Measurements from ENCODE around the gene SLC38A8. TPM values are rescaled to one million over a fixed set of nuclear protein-coding genes. Genes with fewer than 3 reads are reported as not detected.

The SLC38A8 gene
- polyA plus RNA-seq, 2 of the 4 experiments (the other 2 are of a cell fraction), result not detected

DNA sequence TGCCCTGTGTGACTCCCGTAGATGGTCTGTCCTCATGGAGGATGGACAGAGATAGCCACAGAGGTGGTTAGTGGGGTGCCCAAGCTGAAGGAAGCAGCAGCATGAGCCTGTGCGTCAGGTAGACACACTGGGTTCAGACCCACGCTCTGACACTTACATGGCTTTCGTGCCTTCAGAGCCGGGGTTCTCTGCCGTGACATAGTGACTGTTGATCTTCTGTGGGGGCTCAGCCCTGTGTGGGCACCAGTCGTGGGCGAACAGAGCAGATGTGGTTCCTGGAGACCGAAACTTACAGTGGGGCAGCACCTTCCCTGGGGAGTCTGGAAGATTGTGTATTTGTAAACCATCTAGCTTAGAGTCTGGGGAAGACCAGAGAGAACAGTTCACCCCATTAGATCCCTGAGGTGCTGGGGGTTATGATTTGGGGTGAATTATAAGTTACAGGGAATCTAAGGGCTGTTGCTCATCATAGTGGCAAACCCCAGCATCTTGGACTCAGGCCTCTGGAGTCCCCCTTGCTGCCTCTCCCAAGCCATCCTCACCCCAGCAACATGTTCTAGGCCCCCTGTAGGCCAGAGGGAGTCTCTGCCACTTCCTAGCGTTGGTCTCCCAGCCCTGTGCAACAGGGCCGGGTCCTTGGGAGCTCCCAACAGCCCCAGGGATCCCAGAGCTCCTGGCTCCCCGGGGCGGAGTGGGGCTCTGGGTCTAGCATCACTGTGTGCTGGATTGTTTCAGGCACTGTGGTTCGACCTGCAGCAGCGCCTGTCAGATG lies 45.9 kb downstream of the SLC38A8 start:
- peaks cover 19% of the 10 kb centered on the region for H3K4me1 ChIP-seq
- no peak overlapping the region for H3K27ac ChIP-seq
- ChIA-PET POLR2A (no interaction called here), CTCF (interaction anchor here (0.9 to 2.6 kb wide), 8 partner anchors 10 to 488 kb away, joined by 3 to 9 read pairs (median 4); partner anchors contain the start of gene OSGIN1)
- H3K9me3 ChIP-seq, result no peaks in the 10 kb centered on the region
- TF ChIP-seq NPAS2 (CRISPR knock-in tag; IDR thresholded peaks at IDR 0.05; ENCODE audit: borderline replicate concordance), result no peak
- no peak for FAIRE-seq
- 77% methylated on average over 11 of the region's 15 CpGs for WGBS (ENCODE audit: missing lambda C conversion rate)
- ATAC-seq, result peak; percentile 51 to 83; a peak in 3 of 6 replicates
- H3K4me3 ChIP-seq, result no peak overlapping the region
- peak in 1 of 2 experiments; percentile 23 for DNase-seq (ENCODE audit: low read depth in 1 of 2, low spot score in 1 of 2)
- H3K4me2 ChIP-seq, result no peak overlapping the region

GRCh38 chr16:83995754-83996153 lies 46.8 kb downstream of the SLC38A8 start:
- H3K4me2 ChIP-seq, result no peak overlapping the region
- H3K4me3 ChIP-seq, result no peak overlapping the region
- ChIA-PET POLR2A (no interaction called here), CTCF (interaction anchor here (0.9 to 2.6 kb wide), 9 partner anchors 9 to 489 kb away, joined by 3 to 9 read pairs (median 5); partner anchors contain the start of gene OSGIN1)
- no peaks in the 10 kb centered on the region for H3K9me3 ChIP-seq
- H3K4me1 ChIP-seq, result peaks cover 19% of the 10 kb centered on the region
- no peak for FAIRE-seq
- ATAC-seq, result peak in 1 of 2 experiments; percentile 37; a peak in 3 of 6 replicates
- 90% methylated on average over 15 of the region's 21 CpGs for WGBS (ENCODE audit: missing lambda C conversion rate)
- no peak overlapping the region for H3K27ac ChIP-seq
- DNase-seq (ENCODE audit: low read depth in 1 of 2, low spot score in 1 of 2), result no peak
- TF ChIP-seq RARB (CRISPR knock-in tag; IDR thresholded peaks at IDR 0.05), result no peak
- TF ChIP-seq, protein P1, sequence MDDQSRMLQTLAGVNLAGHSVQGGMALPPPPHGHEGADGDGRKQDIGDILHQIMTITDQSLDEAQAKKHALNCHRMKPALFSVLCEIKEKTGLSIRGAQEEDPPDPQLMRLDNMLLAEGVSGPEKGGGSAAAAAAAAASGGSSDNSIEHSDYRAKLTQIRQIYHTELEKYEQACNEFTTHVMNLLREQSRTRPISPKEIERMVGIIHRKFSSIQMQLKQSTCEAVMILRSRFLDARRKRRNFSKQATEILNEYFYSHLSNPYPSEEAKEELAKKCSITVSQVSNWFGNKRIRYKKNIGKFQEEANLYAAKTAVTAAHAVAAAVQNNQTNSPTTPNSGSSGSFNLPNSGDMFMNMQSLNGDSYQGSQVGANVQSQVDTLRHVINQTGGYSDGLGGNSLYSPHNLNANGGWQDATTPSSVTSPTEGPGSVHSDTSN (IDR thresholded peaks at IDR 0.05), result no peak
- no peak for TF ChIP-seq POLR2A (IDR thresholded peaks at IDR 0.05; ENCODE audit: low read length)
- TF ChIP-seq ESRRA (IDR thresholded peaks at IDR 0.05; ENCODE audit: borderline replicate concordance, low read length), result no peak
- TF ChIP-seq, protein P2, sequence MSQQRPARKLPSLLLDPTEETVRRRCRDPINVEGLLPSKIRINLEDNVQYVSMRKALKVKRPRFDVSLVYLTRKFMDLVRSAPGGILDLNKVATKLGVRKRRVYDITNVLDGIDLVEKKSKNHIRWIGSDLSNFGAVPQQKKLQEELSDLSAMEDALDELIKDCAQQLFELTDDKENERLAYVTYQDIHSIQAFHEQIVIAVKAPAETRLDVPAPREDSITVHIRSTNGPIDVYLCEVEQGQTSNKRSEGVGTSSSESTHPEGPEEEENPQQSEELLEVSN (IDR thresholded peaks at IDR 0.05; ENCODE audit: borderline replicate concordance, low read depth), result no peak
- no peak for TF ChIP-seq FOXS1 (CRISPR knock-in tag; IDR thresholded peaks at IDR 0.05)
- TF ChIP-seq, protein P3, sequence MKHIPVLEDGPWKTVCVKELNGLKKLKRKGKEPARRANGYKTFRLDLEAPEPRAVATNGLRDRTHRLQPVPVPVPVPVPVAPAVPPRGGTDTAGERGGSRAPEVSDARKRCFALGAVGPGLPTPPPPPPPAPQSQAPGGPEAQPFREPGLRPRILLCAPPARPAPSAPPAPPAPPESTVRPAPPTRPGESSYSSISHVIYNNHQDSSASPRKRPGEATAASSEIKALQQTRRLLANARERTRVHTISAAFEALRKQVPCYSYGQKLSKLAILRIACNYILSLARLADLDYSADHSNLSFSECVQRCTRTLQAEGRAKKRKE (CRISPR knock-in tag; IDR thresholded peaks at IDR 0.05; ENCODE audit: low read depth), result no peak
- TF ChIP-seq, protein P4, sequence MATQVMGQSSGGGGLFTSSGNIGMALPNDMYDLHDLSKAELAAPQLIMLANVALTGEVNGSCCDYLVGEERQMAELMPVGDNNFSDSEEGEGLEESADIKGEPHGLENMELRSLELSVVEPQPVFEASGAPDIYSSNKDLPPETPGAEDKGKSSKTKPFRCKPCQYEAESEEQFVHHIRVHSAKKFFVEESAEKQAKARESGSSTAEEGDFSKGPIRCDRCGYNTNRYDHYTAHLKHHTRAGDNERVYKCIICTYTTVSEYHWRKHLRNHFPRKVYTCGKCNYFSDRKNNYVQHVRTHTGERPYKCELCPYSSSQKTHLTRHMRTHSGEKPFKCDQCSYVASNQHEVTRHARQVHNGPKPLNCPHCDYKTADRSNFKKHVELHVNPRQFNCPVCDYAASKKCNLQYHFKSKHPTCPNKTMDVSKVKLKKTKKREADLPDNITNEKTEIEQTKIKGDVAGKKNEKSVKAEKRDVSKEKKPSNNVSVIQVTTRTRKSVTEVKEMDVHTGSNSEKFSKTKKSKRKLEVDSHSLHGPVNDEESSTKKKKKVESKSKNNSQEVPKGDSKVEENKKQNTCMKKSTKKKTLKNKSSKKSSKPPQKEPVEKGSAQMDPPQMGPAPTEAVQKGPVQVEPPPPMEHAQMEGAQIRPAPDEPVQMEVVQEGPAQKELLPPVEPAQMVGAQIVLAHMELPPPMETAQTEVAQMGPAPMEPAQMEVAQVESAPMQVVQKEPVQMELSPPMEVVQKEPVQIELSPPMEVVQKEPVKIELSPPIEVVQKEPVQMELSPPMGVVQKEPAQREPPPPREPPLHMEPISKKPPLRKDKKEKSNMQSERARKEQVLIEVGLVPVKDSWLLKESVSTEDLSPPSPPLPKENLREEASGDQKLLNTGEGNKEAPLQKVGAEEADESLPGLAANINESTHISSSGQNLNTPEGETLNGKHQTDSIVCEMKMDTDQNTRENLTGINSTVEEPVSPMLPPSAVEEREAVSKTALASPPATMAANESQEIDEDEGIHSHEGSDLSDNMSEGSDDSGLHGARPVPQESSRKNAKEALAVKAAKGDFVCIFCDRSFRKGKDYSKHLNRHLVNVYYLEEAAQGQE (IDR thresholded peaks at IDR 0.05), result no peak
- TF ChIP-seq EP300 (IDR thresholded peaks at IDR 0.05), result no peak
- no peak for TF ChIP-seq HEYL (CRISPR knock-in tag; IDR thresholded peaks at IDR 0.05)
- TF ChIP-seq TFCP2L1 (CRISPR knock-in tag; IDR thresholded peaks at IDR 0.05), result no peak
- TF ChIP-seq, protein P5, sequence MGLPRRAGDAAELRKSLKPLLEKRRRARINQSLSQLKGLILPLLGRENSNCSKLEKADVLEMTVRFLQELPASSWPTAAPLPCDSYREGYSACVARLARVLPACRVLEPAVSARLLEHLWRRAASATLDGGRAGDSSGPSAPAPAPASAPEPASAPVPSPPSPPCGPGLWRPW (IDR thresholded peaks at IDR 0.05), result no peak
- no peak for TF ChIP-seq RCOR1 (IDR thresholded peaks at IDR 0.05; ENCODE audit: low read depth, low read length)
- no peak for TF ChIP-seq CHD2 (IDR thresholded peaks at IDR 0.05; ENCODE audit: low read length, partially characterized antibody)
- TF ChIP-seq MAZ (IDR thresholded peaks at IDR 0.05; ENCODE audit: borderline replicate concordance, low read depth, low read length), result no peak
- no peak for TF ChIP-seq FOSL2 (IDR thresholded peaks at IDR 0.05)
- TF ChIP-seq FOSL2 (CRISPR knock-in tag; IDR thresholded peaks at IDR 0.05), result no peak
- no peak for TF ChIP-seq MAFK (IDR thresholded peaks at IDR 0.05; ENCODE audit: partially characterized antibody)
- no peak for TF ChIP-seq CHD4 (IDR thresholded peaks at IDR 0.05; ENCODE audit: borderline replicate concordance)
- no peak for TF ChIP-seq EHF (CRISPR knock-in tag; IDR thresholded peaks at IDR 0.05)
